A673 (cell line): Measurements from ENCODE around the gene LYPD3. TPM values are rescaled to one million over a fixed set of nuclear protein-coding genes. Genes with fewer than 3 reads are reported as not detected.

Experiments
- BruUV-seq: library from RNA; stranded (reverse); fragments of 400-500 nt; replicated peaks from 2 replicates; lab custom pipeline; 2021; lab: Mats Ljungman, UMichigan
- CTCF ChIA-PET: fragments of 300-600 bp; sonication (Branson Sonifier 250); formaldehyde crosslinking; loops from one replicate; lab custom pipeline; 2022; ENCODE audit warnings: antibody characterized with exemption; lab: Charles Lee
- POLR2A ChIA-PET: fragments of 300-600 bp; sonication (Branson Sonifier 250); formaldehyde crosslinking; loops from one replicate; lab custom pipeline; 2022; ENCODE audit warnings: antibody characterized with exemption; ENCODE audit not compliant: low non-redundant PET; lab: Charles Lee
- DNase-seq: peaks from one replicate; pipeline ENCODE4 v3.0.0-alpha.2; 2015; ENCODE audit warnings: low spot score
- H3K27ac ChIP-seq: fragments of 200-600 bp; sonication (generic); 2 replicates; pipeline ENCODE4 v1.5.1; 2016; ENCODE audit warnings: mixed run types, low read depth, mild to moderate bottlenecking, mixed read lengths, antibody characterized with exemption, low read length; ENCODE audit not compliant: poor library complexity, severe bottlenecking
- H3K27me3 ChIP-seq: fragments of 200-600 bp; sonication (generic); replicated peaks from 2 replicates; pipeline ENCODE4 v1.6.1; 2017; ENCODE audit warnings: mixed run types, low read depth, mild to moderate bottlenecking, mixed read lengths, antibody characterized with exemption, low read length; ENCODE audit not compliant: insufficient read depth, poor library complexity
- H3K36me3 ChIP-seq: fragments of 200-600 bp; sonication (generic); 2 replicates; pipeline ENCODE4 v1.6.1; 2016; ENCODE audit warnings: mixed run types, mild to moderate bottlenecking, mixed read lengths, antibody characterized with exemption, low read length; ENCODE audit not compliant: insufficient read depth, poor library complexity, severe bottlenecking
- H3K4me1 ChIP-seq: fragments of 200-600 bp; sonication (generic); 2 replicates; pipeline ENCODE4 v1.6.1; 2017; ENCODE audit warnings: mixed run types, mild to moderate bottlenecking, mixed read lengths, antibody characterized with exemption, low read length; ENCODE audit not compliant: insufficient read depth, poor library complexity, severe bottlenecking
- H3K4me3 ChIP-seq: fragments of 200-600 bp; sonication (generic); 2 replicates; pipeline ENCODE4 v1.5.1; 2016; ENCODE audit warnings: low read depth, mixed run types, mild to moderate bottlenecking, mixed read lengths, low read length; ENCODE audit not compliant: poor library complexity, severe bottlenecking
- H3K9me3 ChIP-seq: fragments of 200-600 bp; sonication (generic); 2 replicates; pipeline ENCODE4 v1.6.1; 2016; ENCODE audit warnings: mixed run types, low read depth, mild to moderate bottlenecking, mixed read lengths, antibody characterized with exemption, low read length; ENCODE audit not compliant: poor library complexity, severe bottlenecking
- CTCF ChIP-seq: fragments of 300-800, 200-600 bp; sonication (generic); conservative IDR thresholded peaks from 2 replicates; pipeline ENCODE4 v1.5.1; 2017; ENCODE audit warnings: low read depth, mild to moderate bottlenecking, antibody characterized with exemption, low read length, moderate library complexity, mixed read lengths
- EZH2 ChIP-seq: fragments of 200-600 bp; sonication (generic); IDR thresholded peaks from 2 replicates; pipeline ENCODE4 v1.6.1; 2017; ENCODE audit warnings: borderline replicate concordance, low read depth, mild to moderate bottlenecking, mixed read lengths, antibody characterized with exemption, low read length; ENCODE audit not compliant: poor library complexity, severe bottlenecking
- intact Hi-C: fragments of 100-400 bp; cut with micrococcal nuclease; formaldehyde crosslinking; loops from one replicate; pipeline ENCODE4 v1.10.0; 2022; ENCODE audit not compliant: unreplicated experiment
- total RNA-seq: library from RNA; stranded (reverse); gene quantifications from 2 replicates; pipeline ENCODE4 v1.2.3, GENCODE V29; 2021

The LYPD3 gene
- total RNA-seq, 1 experiment from 2014 or later: 0.21 TPM

GRCh38 chr19:43485951-43486350, 20.5 kb upstream of the LYPD3 start:
- ChIA-PET CTCF (no interaction called here), POLR2A (no interaction called here)
- no peaks in the 10 kb centered on the region for H3K4me1 ChIP-seq
- BruUV-seq: no TSS peak
- no peak for DNase-seq
- no peak overlapping the region for H3K27ac ChIP-seq
- H3K9me3 ChIP-seq: no peaks in the 10 kb centered on the region
- H3K36me3 ChIP-seq: no peaks in the 10 kb centered on the region
- intact Hi-C loops: no loop called here
- no peak for TF ChIP-seq CTCF
- no peak for TF ChIP-seq EZH2
- H3K27me3 ChIP-seq: no peaks in the 10 kb centered on the region
- no peak overlapping the region for H3K4me3 ChIP-seq

GRCh38 chr19:43483281-43483680, 17.9 kb upstream of the LYPD3 start:
- no peaks in the 10 kb centered on the region for H3K9me3 ChIP-seq
- no TSS peak for BruUV-seq
- no peaks in the 10 kb centered on the region for H3K4me1 ChIP-seq
- no peaks in the 10 kb centered on the region for H3K27me3 ChIP-seq
- POLR2A ChIA-PET: interaction anchor here (0.5 kb wide), 1 partner anchor 44 kb away, joined by 3 read pairs; no protein-coding TSS in a partner anchor
- CTCF ChIA-PET: no interaction called here
- intact Hi-C loops: no loop called here
- no peaks in the 10 kb centered on the region for H3K36me3 ChIP-seq
- TF ChIP-seq EZH2: no peak
- no peak for TF ChIP-seq CTCF
- H3K27ac ChIP-seq: no peak overlapping the region
- no peak overlapping the region for H3K4me3 ChIP-seq
- DNase-seq: no peak

- TF ChIP-seq EZH2 (no peak), CTCF (no peak)
- H3K36me3 ChIP-seq: no peaks in the 10 kb centered on the region
- intact Hi-C loops: no loop called here
- BruUV-seq: no TSS peak
- ChIA-PET POLR2A (no interaction called here), CTCF (no interaction called here)
- no peak overlapping the region for H3K4me3 ChIP-seq
- DNase-seq: no peak
- H3K27me3 ChIP-seq: no peaks in the 10 kb centered on the region
- no peaks in the 10 kb centered on the region for H3K9me3 ChIP-seq
- H3K4me1 ChIP-seq: no peaks in the 10 kb centered on the region
- no peak overlapping the region for H3K27ac ChIP-seq
Observed at GRCh38 chr19:43482193-43482592, 16.8 kb upstream of the LYPD3 start.
